HEK293 (cell line): ENCODE results near the gene CPEB4.

Experiments
- CTCF ChIA-PET: fragments of 350-600 bp; formaldehyde crosslinking; extraction: SDS; loops from one replicate; lab custom pipeline; 2021; ENCODE audit warnings: antibody characterized with exemption; lab: Yijun Ruan, JAX
- POLR2A ChIA-PET: fragments of 300-600 bp; formaldehyde crosslinking; extraction: SDS; loops from one replicate; lab custom pipeline; 2020; ENCODE audit warnings: antibody characterized with exemption, inconsistent platforms; lab: Yijun Ruan, JAX
- H3K27ac ChIP-seq: fragments of 200-500 bp; sonication (Bioruptor generic); 2 replicates; pipeline ENCODE4 v1.5.1; 2014; ENCODE audit warnings: low read depth, low read length, control low read depth, inconsistent platforms; ENCODE audit errors: extremely low read depth
- H3K36me3 ChIP-seq, 2 experiments: fragments of 200-500 bp in 1 of 2; sonication (Bioruptor generic) in 1 of 2; 1 replicate in 1 of 2; 2 replicates in 1 of 2; pipeline ENCODE4 v1.5.1; 2014 to 2017; ENCODE audit warnings: inconsistent platforms in 2 of 2, low read length in 2 of 2; ENCODE audit not compliant: control insufficient read depth in 2 of 2, insufficient read depth in 1 of 2
- H3K4me1 ChIP-seq: fragments of 200-500 bp; sonication (Bioruptor generic); 2 replicates; pipeline ENCODE4 v1.5.1; 2014; ENCODE audit warnings: mild to moderate bottlenecking, low read length, inconsistent platforms; ENCODE audit not compliant: control insufficient read depth, insufficient read depth
- H3K4me3 ChIP-seq: 2 replicates; pipeline ENCODE4 v1.5.1; 2011; ENCODE audit warnings: low read depth, mild to moderate bottlenecking, control low read depth, low read length, moderate library complexity
- H3K9me3 ChIP-seq: fragments of 200-500 bp; sonication (Bioruptor generic); 2 replicates; pipeline ENCODE4 v1.5.1; 2014; ENCODE audit warnings: low read depth, low read length, inconsistent platforms; ENCODE audit not compliant: control insufficient read depth, insufficient read depth
- BCL11B ChIP-seq: fragments of 450-650 bp; formaldehyde crosslinking; IDR thresholded peaks from 2 replicates; pipeline ENCODE4 v1.5.1; 2016; ENCODE audit warnings: low read depth, missing biosample characterization, missing genetic modification characterization
- FEZF1 ChIP-seq: fragments of 450-650 bp; formaldehyde crosslinking; IDR thresholded peaks from 2 replicates; pipeline ENCODE4 v1.5.1; 2016; ENCODE audit warnings: missing biosample characterization, missing genetic modification characterization
- GLIS1 ChIP-seq: fragments of 450-650 bp; formaldehyde crosslinking; IDR thresholded peaks from 2 replicates; pipeline ENCODE4 v1.5.1; 2016; ENCODE audit warnings: missing biosample characterization, missing genetic modification characterization
- HOXD13 ChIP-seq: sonication (generic); formaldehyde crosslinking; IDR thresholded peaks from 2 replicates; pipeline ENCODE4 v1.8.0; 2022; ENCODE audit warnings: missing genetic modification reagents, borderline replicate concordance
- MYNN ChIP-seq: fragments of 450-650 bp; formaldehyde crosslinking; IDR thresholded peaks from 2 replicates; pipeline ENCODE4 v1.5.1; 2016; ENCODE audit warnings: missing biosample characterization, missing genetic modification characterization, borderline replicate concordance
- PBX3 ChIP-seq: sonication (generic); formaldehyde crosslinking; IDR thresholded peaks from 2 replicates; pipeline ENCODE4 v1.8.1; 2022; ENCODE audit warnings: mild to moderate bottlenecking, moderate library complexity, missing genetic modification reagents
- SETDB1 ChIP-seq: IDR thresholded peaks from one replicate; pipeline ENCODE4 v1.6.1; 2017; ENCODE audit warnings: mild to moderate bottlenecking, low read length, moderate library complexity, mixed read lengths; ENCODE audit not compliant: insufficient read length
- SP3 ChIP-seq: fragments of 450-650 bp; formaldehyde crosslinking; IDR thresholded peaks from 2 replicates; pipeline ENCODE4 v1.5.1; 2016; ENCODE audit warnings: missing biosample characterization, missing genetic modification characterization
- YY1 ChIP-seq: fragments of 450-650 bp; formaldehyde crosslinking; IDR thresholded peaks from 2 replicates; pipeline ENCODE4 v1.5.1; 2018; ENCODE audit warnings: missing biosample characterization, missing genetic modification characterization
- ZFHX2 ChIP-seq: fragments of 450-650 bp; formaldehyde crosslinking; conservative IDR thresholded peaks from 2 replicates; pipeline ENCODE4 v1.5.1; 2016; ENCODE audit warnings: missing biosample characterization, missing genetic modification characterization
- ZNF114 ChIP-seq: fragments of 450-650 bp; formaldehyde crosslinking; IDR thresholded peaks from 2 replicates; pipeline ENCODE4 v1.5.0; 2017; ENCODE audit warnings: missing biosample characterization, missing genetic modification characterization
- ZNF140 ChIP-seq: fragments of 450-650 bp; formaldehyde crosslinking; IDR thresholded peaks from 2 replicates; pipeline ENCODE4 v1.5.1; 2016; ENCODE audit warnings: missing biosample characterization, missing genetic modification characterization
- ZNF146 ChIP-seq: fragments of 450-650 bp; formaldehyde crosslinking; IDR thresholded peaks from 2 replicates; pipeline ENCODE4 v1.5.1; 2016; ENCODE audit warnings: missing biosample characterization, missing genetic modification characterization
- ZNF157 ChIP-seq: fragments of 450-650 bp; formaldehyde crosslinking; IDR thresholded peaks from 2 replicates; pipeline ENCODE4 v1.5.1; 2016; ENCODE audit warnings: missing biosample characterization, missing genetic modification characterization
- ZNF184 ChIP-seq: fragments of 450-650 bp; IDR thresholded peaks from 2 replicates; pipeline ENCODE4 v1.5.1; 2018; ENCODE audit warnings: missing biosample characterization, mild to moderate bottlenecking, missing genetic modification characterization
- ZNF214 ChIP-seq: fragments of 450-650 bp; formaldehyde crosslinking; IDR thresholded peaks from 2 replicates; pipeline ENCODE4 v1.5.1; 2017; ENCODE audit warnings: missing biosample characterization, mild to moderate bottlenecking, missing genetic modification characterization, borderline replicate concordance
- ZNF311 ChIP-seq: fragments of 450-650 bp; formaldehyde crosslinking; IDR thresholded peaks from 2 replicates; pipeline ENCODE4 v1.5.1; 2017; ENCODE audit warnings: missing biosample characterization, missing genetic modification characterization, borderline replicate concordance
- ZNF426 ChIP-seq: fragments of 450-650 bp; formaldehyde crosslinking; IDR thresholded peaks from 2 replicates; pipeline ENCODE4 v1.5.1; 2017; ENCODE audit warnings: missing biosample characterization, missing genetic modification characterization, mild to moderate bottlenecking, inconsistent platforms, moderate library complexity
- ZNF549 ChIP-seq: fragments of 450-650 bp; IDR thresholded peaks from 2 replicates; pipeline ENCODE4 v1.5.1; 2018; ENCODE audit warnings: missing biosample characterization, missing genetic modification characterization, mild to moderate bottlenecking, inconsistent platforms, moderate library complexity
- ZNF561 ChIP-seq: fragments of 450-650 bp; IDR thresholded peaks from 2 replicates; pipeline ENCODE4 v1.5.1; 2018; ENCODE audit warnings: missing biosample characterization, missing genetic modification characterization, borderline replicate concordance
- ZNF585B ChIP-seq: fragments of 450-650 bp; formaldehyde crosslinking; IDR thresholded peaks from 2 replicates; pipeline ENCODE4 v1.5.1; 2016; ENCODE audit warnings: missing biosample characterization, missing genetic modification characterization
- ZNF645 ChIP-seq: fragments of 450-650 bp; formaldehyde crosslinking; IDR thresholded peaks from 2 replicates; pipeline ENCODE4; 2016; ENCODE audit warnings: missing biosample characterization, missing genetic modification characterization
- ZNF677 ChIP-seq: fragments of 450-650 bp; IDR thresholded peaks from 2 replicates; pipeline ENCODE4 v1.5.0; 2018; ENCODE audit warnings: missing biosample characterization, mild to moderate bottlenecking, missing genetic modification characterization, moderate library complexity
- ZSCAN16 ChIP-seq: fragments of 450-650 bp; formaldehyde crosslinking; IDR thresholded peaks from 2 replicates; pipeline ENCODE4 v1.5.1; 2016; ENCODE audit warnings: missing biosample characterization, missing genetic modification characterization
- ZSCAN23 ChIP-seq: fragments of 450-650 bp; formaldehyde crosslinking; IDR thresholded peaks from 2 replicates; pipeline ENCODE4 v1.5.1; 2016; ENCODE audit warnings: missing biosample characterization, missing genetic modification characterization
- TF ChIP-seq, protein P1 (sequence below): fragments of 450-650 bp; formaldehyde crosslinking; IDR thresholded peaks from 2 replicates; pipeline ENCODE4 v1.5.1; 2016; ENCODE audit warnings: missing biosample characterization, missing genetic modification characterization
- TF ChIP-seq, protein P2 (sequence below): fragments of 450-650 bp; formaldehyde crosslinking; IDR thresholded peaks from 2 replicates; pipeline ENCODE4 v1.5.1; 2016; ENCODE audit warnings: missing biosample characterization, missing genetic modification characterization
- TF ChIP-seq, protein P3 (sequence below): fragments of 450-650 bp; formaldehyde crosslinking; IDR thresholded peaks from 2 replicates; pipeline ENCODE4 v1.5.1; 2017; ENCODE audit warnings: missing biosample characterization, missing genetic modification characterization

The CPEB4 gene

DNA sequence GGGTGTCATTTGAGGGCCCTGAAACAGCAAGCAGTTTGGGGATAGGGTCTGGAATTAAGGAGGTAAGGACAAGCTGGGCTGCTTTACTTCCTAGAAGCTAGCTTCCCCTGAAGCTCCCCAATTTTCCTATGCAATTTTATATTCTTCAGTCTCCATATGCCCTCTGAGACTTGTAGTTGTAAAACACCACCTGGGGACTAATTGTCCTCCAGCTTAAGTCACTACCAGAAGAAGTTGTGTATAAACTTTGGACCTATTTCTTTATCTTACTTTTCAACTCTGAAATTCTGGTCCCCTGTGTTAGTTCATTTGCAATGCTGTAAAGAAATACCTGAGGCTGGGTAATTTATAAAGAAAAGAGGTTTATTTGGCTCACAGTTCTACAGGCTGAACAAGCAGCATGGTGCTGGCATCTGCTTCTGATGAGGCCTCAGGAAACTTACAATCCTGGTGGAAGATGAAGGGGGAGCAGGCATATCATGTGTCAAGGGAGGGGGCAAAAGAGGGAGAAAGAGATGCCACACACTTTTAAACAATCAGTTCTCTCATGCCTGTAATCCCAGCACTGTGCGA, 41.1 kb upstream of the CPEB4 start (continued):
- TF ChIP-seq, protein P1, sequence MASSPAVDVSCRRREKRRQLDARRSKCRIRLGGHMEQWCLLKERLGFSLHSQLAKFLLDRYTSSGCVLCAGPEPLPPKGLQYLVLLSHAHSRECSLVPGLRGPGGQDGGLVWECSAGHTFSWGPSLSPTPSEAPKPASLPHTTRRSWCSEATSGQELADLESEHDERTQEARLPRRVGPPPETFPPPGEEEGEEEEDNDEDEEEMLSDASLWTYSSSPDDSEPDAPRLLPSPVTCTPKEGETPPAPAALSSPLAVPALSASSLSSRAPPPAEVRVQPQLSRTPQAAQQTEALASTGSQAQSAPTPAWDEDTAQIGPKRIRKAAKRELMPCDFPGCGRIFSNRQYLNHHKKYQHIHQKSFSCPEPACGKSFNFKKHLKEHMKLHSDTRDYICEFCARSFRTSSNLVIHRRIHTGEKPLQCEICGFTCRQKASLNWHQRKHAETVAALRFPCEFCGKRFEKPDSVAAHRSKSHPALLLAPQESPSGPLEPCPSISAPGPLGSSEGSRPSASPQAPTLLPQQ (tag by site-specific recombination) = no peak
- TF ChIP-seq ZNF426 (tag by site-specific recombination) (no peak), ZNF146 (tag by site-specific recombination) (no peak), FEZF1 (tag by site-specific recombination) (no peak), GLIS1 (tag by site-specific recombination) (no peak), PBX3 (CRISPR knock-in tag) (no peak), ZSCAN16 (tag by site-specific recombination) (no peak), SP3 (tag by site-specific recombination) (no peak), ZNF585B (no peak), ZNF140 (tag by site-specific recombination) (no peak)
- TF ChIP-seq, protein P2, sequence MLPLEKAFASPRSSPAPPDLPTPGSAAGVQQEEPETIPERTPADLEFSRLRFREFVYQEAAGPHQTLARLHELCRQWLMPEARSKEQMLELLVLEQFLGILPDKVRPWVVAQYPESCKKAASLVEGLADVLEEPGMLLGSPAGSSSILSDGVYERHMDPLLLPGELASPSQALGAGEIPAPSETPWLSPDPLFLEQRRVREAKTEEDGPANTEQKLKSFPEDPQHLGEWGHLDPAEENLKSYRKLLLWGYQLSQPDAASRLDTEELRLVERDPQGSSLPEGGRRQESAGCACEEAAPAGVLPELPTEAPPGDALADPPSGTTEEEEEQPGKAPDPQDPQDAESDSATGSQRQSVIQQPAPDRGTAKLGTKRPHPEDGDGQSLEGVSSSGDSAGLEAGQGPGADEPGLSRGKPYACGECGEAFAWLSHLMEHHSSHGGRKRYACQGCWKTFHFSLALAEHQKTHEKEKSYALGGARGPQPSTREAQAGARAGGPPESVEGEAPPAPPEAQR (tag by site-specific recombination) = no peak
- TF ChIP-seq, protein P3, sequence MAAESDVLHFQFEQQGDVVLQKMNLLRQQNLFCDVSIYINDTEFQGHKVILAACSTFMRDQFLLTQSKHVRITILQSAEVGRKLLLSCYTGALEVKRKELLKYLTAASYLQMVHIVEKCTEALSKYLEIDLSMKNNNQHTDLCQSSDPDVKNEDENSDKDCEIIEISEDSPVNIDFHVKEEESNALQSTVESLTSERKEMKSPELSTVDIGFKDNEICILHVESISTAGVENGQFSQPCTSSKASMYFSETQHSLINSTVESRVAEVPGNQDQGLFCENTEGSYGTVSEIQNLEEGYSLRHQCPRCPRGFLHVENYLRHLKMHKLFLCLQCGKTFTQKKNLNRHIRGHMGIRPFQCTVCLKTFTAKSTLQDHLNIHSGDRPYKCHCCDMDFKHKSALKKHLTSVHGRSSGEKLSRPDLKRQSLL (tag by site-specific recombination) = no peak

DNA sequence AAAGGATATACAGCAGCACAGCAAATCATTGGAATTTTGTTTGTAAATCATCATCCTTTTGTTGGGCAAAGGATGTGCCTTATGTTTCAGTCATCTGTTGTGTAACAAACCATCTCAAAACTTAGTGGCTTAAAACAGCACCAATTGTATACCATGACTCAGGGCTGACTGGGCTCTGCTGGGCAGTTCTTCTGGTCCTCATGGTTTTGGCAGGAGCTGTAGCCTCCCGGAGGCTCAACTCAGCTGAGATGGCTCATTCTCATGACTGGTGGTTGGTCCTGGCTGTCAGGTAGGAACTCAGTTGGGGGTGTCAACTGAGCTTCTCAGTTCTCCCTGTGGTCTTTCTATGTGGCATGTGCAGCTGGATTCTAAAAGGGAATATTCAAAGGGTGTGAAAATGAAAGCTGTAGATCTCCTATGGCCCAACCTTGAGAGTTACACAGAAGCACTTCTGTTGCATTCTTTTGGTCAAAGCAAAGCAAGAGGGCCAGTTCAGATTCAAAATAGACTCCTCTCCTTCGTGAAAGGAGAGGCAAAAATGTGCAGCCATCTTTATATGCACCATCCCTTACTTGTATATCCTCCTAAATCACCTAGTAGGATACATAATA, 39.1 kb upstream of the CPEB4 start:
- H3K4me1 ChIP-seq = no peaks in the 10 kb centered on the region
- H3K9me3 ChIP-seq = no peaks in the 10 kb centered on the region
- no peaks in the 10 kb centered on the region for H3K36me3 ChIP-seq
- CTCF ChIA-PET = no interaction called here
- POLR2A ChIA-PET = no interaction called here
- H3K27ac ChIP-seq = no peak overlapping the region
- H3K4me3 ChIP-seq = no peak overlapping the region
- no peak for TF ChIP-seq ZNF184 (tag by site-specific recombination)
- no peak for TF ChIP-seq ZFHX2 (tag by site-specific recombination)
- TF ChIP-seq, protein P3 (tag by site-specific recombination) = no peak
- TF ChIP-seq MYNN = no peak
- TF ChIP-seq SETDB1 = peak; percentile 44
- TF ChIP-seq HOXD13 (CRISPR knock-in tag) = no peak
- no peak for TF ChIP-seq ZSCAN23
- no peak for TF ChIP-seq ZNF214 (tag by site-specific recombination)
- TF ChIP-seq YY1 (tag by site-specific recombination) = no peak
- TF ChIP-seq ZNF157 (tag by site-specific recombination) = no peak
- TF ChIP-seq ZNF677 (tag by site-specific recombination) = no peak
- TF ChIP-seq ZNF645 (tag by site-specific recombination) = no peak
- peak; percentile 77 for TF ChIP-seq ZNF549 (tag by site-specific recombination)
- no peak for TF ChIP-seq BCL11B (tag by site-specific recombination)
- TF ChIP-seq ZNF311 (tag by site-specific recombination) = no peak
- no peak for TF ChIP-seq ZNF561 (tag by site-specific recombination)
- TF ChIP-seq ZNF114 (tag by site-specific recombination) = no peak
